ENCODE data around the gene PEPD. TPM values are rescaled to one million over a fixed set of nuclear protein-coding genes. Genes with fewer than 3 reads are reported as not detected.

Gene PEPD
- total RNA-seq, 1 experiment from 2014 or later, result 40.5 TPM

- no peak for TF ChIP-seq ELF1 (IDR thresholded peaks at IDR 0.05; ENCODE audit: borderline replicate concordance, low read depth)
- TF ChIP-seq, protein P1, sequence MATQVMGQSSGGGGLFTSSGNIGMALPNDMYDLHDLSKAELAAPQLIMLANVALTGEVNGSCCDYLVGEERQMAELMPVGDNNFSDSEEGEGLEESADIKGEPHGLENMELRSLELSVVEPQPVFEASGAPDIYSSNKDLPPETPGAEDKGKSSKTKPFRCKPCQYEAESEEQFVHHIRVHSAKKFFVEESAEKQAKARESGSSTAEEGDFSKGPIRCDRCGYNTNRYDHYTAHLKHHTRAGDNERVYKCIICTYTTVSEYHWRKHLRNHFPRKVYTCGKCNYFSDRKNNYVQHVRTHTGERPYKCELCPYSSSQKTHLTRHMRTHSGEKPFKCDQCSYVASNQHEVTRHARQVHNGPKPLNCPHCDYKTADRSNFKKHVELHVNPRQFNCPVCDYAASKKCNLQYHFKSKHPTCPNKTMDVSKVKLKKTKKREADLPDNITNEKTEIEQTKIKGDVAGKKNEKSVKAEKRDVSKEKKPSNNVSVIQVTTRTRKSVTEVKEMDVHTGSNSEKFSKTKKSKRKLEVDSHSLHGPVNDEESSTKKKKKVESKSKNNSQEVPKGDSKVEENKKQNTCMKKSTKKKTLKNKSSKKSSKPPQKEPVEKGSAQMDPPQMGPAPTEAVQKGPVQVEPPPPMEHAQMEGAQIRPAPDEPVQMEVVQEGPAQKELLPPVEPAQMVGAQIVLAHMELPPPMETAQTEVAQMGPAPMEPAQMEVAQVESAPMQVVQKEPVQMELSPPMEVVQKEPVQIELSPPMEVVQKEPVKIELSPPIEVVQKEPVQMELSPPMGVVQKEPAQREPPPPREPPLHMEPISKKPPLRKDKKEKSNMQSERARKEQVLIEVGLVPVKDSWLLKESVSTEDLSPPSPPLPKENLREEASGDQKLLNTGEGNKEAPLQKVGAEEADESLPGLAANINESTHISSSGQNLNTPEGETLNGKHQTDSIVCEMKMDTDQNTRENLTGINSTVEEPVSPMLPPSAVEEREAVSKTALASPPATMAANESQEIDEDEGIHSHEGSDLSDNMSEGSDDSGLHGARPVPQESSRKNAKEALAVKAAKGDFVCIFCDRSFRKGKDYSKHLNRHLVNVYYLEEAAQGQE (IDR thresholded peaks at IDR 0.05; ENCODE audit: low read depth), result no peak
- Histone ChIP-seq H4K20me1 (ENCODE audit: insufficient read depth) (no peaks in the 10 kb centered on the region), H3K9ac (ENCODE audit: low read length) (no peak overlapping the region), H3K36me3 (ENCODE audit: control insufficient read depth in 1 of 2, insufficient read depth in 2 of 2, low read length in 2 of 2) (no peaks in the 10 kb centered on the region), H3K4me3 (replicated peaks in 1 of 2; ENCODE audit: low read depth in 1 of 2, low read length in 2 of 2) (no peak overlapping the region), H3K4me1 (ENCODE audit: control insufficient read depth in 1 of 2, insufficient read depth in 2 of 2, low read length in 2 of 2) (no peaks in the 10 kb centered on the region), H3K27me3 (ENCODE audit: insufficient read depth, low read length) (no peaks in the 10 kb centered on the region), H3K9me3 (ENCODE audit: control insufficient read depth in 1 of 2, insufficient read depth in 1 of 2, low read depth in 1 of 2, low read length in 2 of 2) (no peaks in the 10 kb centered on the region), H3K27ac (ENCODE audit: low read depth, low read length) (no peak overlapping the region), H3K9me2 (ENCODE audit: insufficient read depth) (no peaks in the 10 kb centered on the region), H3K79me2 (ENCODE audit: insufficient read depth, low read length) (no peaks in the 10 kb centered on the region), H3K4me2 (ENCODE audit: low read length) (no peak overlapping the region), H2AFZ (ENCODE audit: low read depth, low read length, poor library complexity, severe bottlenecking) (no peak overlapping the region)
- intact Hi-C loops (cut with micrococcal nuclease), result no loop called here
- CTCF ChIA-PET, result interaction anchor here (1.0 to 1.7 kb wide), 3 partner anchors 12 to 341 kb away, joined by 3 to 5 read pairs (median 5); no protein-coding TSS in a partner anchor
- RAD21 ChIA-PET (ENCODE audit: low non-redundant PET in 1 of 2, low total read pairs in 2 of 2, uncharacterized antibody in 2 of 2, unreplicated experiment in 2 of 2), result no interaction called here
- DNase-seq (ENCODE audit: low read depth, low spot score) (no peak), ATAC-seq (no peak)
- POLR2A ChIA-PET, result no interaction called here
- BruUV-seq (replicated peaks), result no TSS peak
Observed at GRCh38 chr19:33428627-33429125, 92.9 kb downstream of the PEPD start.

- Histone ChIP-seq H3K36me3 (ENCODE audit: control insufficient read depth in 1 of 2, insufficient read depth in 2 of 2, low read length in 2 of 2) (no peaks in the 10 kb centered on the region), H3K9ac (ENCODE audit: low read length) (no peak overlapping the region), H3K4me2 (ENCODE audit: low read length) (no peak overlapping the region), H2AFZ (ENCODE audit: low read depth, low read length, poor library complexity, severe bottlenecking) (no peak overlapping the region), H3K9me2 (ENCODE audit: insufficient read depth) (no peaks in the 10 kb centered on the region), H3K79me2 (ENCODE audit: insufficient read depth, low read length) (no peaks in the 10 kb centered on the region), H3K27ac (ENCODE audit: low read depth, low read length) (no peak overlapping the region), H3K4me3 (replicated peaks in 1 of 2; ENCODE audit: low read depth in 1 of 2, low read length in 2 of 2) (no peak overlapping the region), H3K27me3 (ENCODE audit: insufficient read depth, low read length) (no peaks in the 10 kb centered on the region), H4K20me1 (ENCODE audit: insufficient read depth) (no peaks in the 10 kb centered on the region), H3K9me3 (ENCODE audit: control insufficient read depth in 1 of 2, insufficient read depth in 1 of 2, low read depth in 1 of 2, low read length in 2 of 2) (no peaks in the 10 kb centered on the region), H3K4me1 (ENCODE audit: control insufficient read depth in 1 of 2, insufficient read depth in 2 of 2, low read length in 2 of 2) (no peaks in the 10 kb centered on the region)
- RAD21 ChIA-PET (ENCODE audit: low non-redundant PET in 1 of 2, low total read pairs in 2 of 2, uncharacterized antibody in 2 of 2, unreplicated experiment in 2 of 2), result no interaction called here
- ATAC-seq (no peak), DNase-seq (ENCODE audit: low read depth, low spot score) (no peak)
- POLR2A ChIA-PET, result no interaction called here
- no TSS peak for BruUV-seq (replicated peaks)
- CTCF ChIA-PET, result interaction anchor here (1.7 kb wide), 1 partner anchor 12 kb away, joined by 5 read pairs; no protein-coding TSS in a partner anchor
- intact Hi-C loops (cut with micrococcal nuclease), result no loop called here
- TF ChIP-seq, protein P2, sequence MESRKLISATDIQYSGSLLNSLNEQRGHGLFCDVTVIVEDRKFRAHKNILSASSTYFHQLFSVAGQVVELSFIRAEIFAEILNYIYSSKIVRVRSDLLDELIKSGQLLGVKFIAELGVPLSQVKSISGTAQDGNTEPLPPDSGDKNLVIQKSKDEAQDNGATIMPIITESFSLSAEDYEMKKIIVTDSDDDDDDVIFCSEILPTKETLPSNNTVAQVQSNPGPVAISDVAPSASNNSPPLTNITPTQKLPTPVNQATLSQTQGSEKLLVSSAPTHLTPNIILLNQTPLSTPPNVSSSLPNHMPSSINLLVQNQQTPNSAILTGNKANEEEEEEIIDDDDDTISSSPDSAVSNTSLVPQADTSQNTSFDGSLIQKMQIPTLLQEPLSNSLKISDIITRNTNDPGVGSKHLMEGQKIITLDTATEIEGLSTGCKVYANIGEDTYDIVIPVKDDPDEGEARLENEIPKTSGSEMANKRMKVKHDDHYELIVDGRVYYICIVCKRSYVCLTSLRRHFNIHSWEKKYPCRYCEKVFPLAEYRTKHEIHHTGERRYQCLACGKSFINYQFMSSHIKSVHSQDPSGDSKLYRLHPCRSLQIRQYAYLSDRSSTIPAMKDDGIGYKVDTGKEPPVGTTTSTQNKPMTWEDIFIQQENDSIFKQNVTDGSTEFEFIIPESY (IDR thresholded peaks at IDR 0.05; ENCODE audit: extremely low read depth, insufficient replicate concordance, low read length), result no peak
- TF ChIP-seq EZH2phosphoT487 (IDR thresholded peaks at IDR 0.05; ENCODE audit: borderline replicate concordance), result no peak
- TF ChIP-seq ZFX (IDR thresholded peaks at IDR 0.05), result no peak
- no peak for TF ChIP-seq MAX (IDR thresholded peaks at IDR 0.05)
- no peak for TF ChIP-seq JUND (IDR thresholded peaks at IDR 0.05)
- TF ChIP-seq SP1 (IDR thresholded peaks at IDR 0.05; ENCODE audit: low read depth), result no peak
- TF ChIP-seq EGR1 (IDR thresholded peaks at IDR 0.05; ENCODE audit: low read depth), result no peak
- TF ChIP-seq SRF (IDR thresholded peaks at IDR 0.05; ENCODE audit: low read depth), result no peak
- no peak for TF ChIP-seq POLR2AphosphoS5 (IDR thresholded peaks at IDR 0.05; ENCODE audit: low read depth, low read length)
- TF ChIP-seq ATF3 (IDR thresholded peaks at IDR 0.05), result no peak
- TF ChIP-seq POLR2A (IDR thresholded peaks at IDR 0.05; ENCODE audit: borderline replicate concordance, extremely low read depth, insufficient read depth, insufficient read length), result no peak
- TF ChIP-seq EZH2 (IDR thresholded peaks at IDR 0.05), result no peak
- no peak for TF ChIP-seq RAD21 (IDR thresholded peaks at IDR 0.05; ENCODE audit: low read depth)
Observed at GRCh38 chr19:33427801-33428626, 93.6 kb downstream of the PEPD start.

All from HCT116 (cell line).